GM21381 (cell line): ENCODE results near the gene CACNB2.
"Not testable (repeated sequence)": the region's sequence is repeated elsewhere in the genome, so short reads cannot be mapped to it uniquely, and the experiment has no call there.

Experiments
- ATAC-seq: cut with Tn5 transposase; IDR thresholded peaks from one replicate; pipeline ENCODE4 v1.9.1; 2021; ENCODE audit warnings: mild to moderate bottlenecking, moderate library complexity; ENCODE audit not compliant: unreplicated experiment

Gene CACNB2

GRCh38 chr10:18196806-18197550 lies 56.8 kb downstream of the CACNB2 start:
- no peak for ATAC-seq

DNA sequence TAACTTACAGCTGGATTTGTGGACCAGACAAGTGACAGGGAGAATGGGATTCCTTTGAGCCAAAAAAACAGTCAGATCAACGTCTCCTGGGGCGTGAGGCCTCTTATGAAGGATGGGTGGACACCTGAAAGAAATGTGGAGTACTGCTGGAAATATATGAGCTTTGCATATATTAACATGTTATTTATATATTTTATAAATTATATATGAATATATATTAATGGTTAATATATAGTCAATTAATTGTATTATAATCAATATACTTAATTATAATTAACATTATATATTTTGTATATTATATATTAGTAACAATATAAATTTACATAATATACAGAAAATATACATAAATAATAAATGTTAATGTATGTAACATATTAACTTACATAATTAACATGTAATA lies 57.5 kb downstream of the CACNB2 start:
- ATAC-seq = no peak

GRCh38 chr10:18201877-18202276 lies 61.7 kb downstream of the CACNB2 start:
- ATAC-seq = no peak

DNA sequence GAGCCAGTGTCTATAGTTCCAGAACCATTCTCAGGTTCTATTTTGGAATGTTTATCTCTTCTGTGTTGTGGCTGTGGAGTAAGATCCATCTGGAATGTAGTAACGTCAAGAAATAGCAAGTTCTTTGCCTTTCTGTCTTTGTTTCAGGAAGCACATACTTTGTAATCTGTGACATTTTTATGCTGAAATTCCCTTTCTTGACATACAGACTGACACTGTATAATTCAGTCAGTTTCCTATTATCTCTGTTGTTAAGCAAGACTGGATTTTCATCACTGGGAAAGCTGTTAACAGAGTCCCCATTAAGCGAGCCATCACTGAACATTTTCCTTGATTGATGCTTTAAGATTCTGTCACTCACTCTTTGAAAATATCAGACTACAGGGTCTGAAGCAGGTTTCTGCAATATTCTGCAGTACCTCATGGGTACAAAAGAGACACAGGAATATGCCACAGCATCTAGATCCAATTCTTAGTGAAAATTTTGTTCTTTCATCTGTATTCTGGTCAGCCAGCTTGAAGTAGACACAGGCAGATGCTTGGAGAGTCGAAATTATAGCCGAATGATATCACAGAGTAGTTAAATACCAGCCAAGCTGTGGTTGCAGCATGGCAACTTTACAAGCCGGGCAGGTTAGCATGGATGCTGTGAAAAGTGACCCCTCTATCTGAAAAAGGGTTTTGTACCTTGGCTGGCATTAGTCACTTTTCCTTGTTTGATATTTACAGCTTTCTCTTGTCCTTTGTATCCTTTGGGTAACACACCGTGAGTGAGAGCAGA lies 62.6 kb downstream of the CACNB2 start:
- no peak for ATAC-seq

- no peak for ATAC-seq
These were observed 63.2 kb downstream of the CACNB2 start for GRCh38 chr10:18203471-18203870.

GRCh38 chr10:18204039-18204835 lies 64.0 kb downstream of the CACNB2 start:
- ATAC-seq = no peak

- no peak for ATAC-seq
These were observed 65.0 kb downstream of the CACNB2 start for GRCh38 chr10:18205098-18205834.

DNA sequence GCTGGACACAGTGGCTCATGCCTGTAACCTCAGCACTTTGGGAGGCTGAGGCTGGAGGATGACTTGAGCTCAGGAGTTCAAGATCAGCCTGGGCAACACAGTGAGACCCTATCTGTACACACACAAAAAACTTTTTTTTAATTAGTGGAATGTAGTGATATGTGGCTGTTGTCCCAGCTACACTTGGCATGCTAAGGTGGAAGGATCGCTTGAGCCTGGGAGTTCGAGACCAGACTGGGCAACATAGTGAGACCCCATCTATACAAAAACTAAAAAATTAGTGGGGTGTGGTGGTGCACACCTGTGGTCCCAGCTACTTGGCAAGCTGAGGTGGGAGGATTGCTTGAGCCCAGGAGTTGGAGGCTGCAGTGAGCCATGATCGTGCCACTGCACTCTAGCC lies 68.0 kb downstream of the CACNB2 start:
- not testable (repeated sequence) for ATAC-seq

GRCh38 chr10:18209241-18209640 lies 69.0 kb downstream of the CACNB2 start:
- ATAC-seq = no peak

DNA sequence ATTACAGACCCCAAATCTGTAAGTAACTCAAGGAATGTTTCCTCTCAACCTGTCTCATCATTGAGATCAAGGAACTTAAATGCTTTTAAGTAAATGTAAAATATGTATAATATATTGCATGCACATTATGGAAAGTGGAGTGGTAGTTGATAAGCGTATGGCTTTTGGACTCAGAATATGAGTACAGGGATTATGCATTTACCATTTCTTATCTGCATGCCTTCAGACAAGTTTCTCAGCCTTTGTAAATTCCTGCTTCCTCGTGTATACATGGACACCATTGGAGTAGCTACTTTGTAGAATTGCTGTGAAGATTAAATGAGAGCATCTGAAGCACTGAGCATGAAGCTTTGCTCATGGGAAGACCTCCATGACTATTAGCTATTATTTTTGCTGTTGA lies 70.5 kb downstream of the CACNB2 start:
- ATAC-seq = no peak

GRCh38 chr10:18211862-18212261 lies 71.6 kb downstream of the CACNB2 start:
- no peak for ATAC-seq

DNA sequence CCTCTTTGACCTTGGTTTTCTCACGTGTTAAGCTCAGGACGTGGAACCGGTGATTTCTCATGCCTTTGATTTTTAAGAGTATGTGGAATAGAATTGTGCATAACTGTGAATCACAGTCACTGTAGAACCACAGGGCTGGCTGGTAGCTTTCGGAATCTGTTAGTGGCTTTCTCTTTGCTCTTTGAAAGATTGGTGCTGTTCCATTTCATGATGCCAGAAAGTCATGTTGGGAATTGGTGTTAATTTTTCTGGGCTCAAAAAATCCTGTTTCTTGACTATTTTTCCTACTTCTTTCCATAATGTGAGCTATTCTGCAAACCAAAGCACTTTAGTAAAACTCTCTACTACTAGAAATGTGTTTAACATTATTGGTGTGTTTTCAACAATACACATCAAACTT lies 73.0 kb downstream of the CACNB2 start:
- no peak for ATAC-seq

DNA sequence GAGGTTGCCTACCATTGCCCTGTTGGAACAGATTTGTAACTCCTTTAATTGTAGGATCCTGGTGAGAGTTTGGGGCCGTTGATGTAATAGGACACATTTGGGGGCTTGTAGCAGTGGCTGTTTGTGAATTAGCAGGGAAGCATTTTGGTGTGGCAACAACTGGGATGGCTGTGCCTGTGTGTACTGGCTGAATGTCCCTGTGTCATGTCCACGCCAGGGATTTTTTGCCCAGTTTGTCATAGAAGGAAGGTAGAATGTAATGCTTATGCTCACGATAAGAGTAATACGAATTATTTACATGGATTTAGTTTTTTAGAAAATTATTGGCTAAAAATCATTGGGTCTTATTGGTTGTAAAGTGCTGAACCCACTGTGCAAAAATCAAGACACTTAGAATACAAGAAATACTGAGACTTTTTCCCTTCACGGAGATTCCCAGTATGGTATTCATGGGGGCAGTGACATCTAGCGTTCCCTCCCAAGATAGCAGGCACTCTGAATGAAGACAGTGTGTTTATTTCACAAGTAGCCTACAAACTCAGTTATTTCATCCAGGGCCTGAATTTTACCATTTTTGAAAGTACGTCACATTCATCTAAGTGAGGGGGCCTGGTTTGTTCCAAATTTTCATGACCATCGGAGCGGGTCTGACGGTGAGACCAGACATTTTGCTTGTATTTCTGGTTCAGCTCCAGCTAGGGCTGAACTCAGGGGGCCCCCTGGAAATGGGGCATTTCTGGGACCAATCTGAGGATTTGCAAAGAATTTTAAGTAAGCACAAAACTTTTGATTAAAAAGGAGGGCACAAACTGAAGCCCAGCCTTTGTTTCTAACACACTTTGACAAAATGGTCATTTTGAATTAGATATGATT lies 74.7 kb downstream of the CACNB2 start:
- no peak for ATAC-seq

GRCh38 chr10:18216482-18216881 lies 76.3 kb downstream of the CACNB2 start:
- ATAC-seq = no peak

DNA sequence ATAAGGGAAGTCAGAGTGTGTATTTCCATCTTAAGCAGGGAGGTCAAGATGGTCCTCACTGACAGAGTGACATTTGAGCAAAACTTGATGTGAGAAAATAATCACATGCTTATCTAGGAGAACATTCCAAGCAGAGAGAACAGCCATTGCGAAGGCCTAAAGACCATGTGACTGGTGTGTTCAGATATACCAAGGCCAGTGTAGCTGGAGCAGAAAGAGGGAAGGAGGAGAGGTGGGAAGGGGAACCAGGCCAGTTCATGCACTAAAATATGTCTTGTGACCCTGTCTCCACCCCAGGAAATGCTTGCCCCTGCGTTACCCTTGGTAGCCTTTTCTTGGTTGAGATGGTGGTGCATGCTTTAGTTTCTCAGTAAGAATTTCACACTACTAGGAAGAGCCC lies 77.4 kb downstream of the CACNB2 start:
- no peak for ATAC-seq

DNA sequence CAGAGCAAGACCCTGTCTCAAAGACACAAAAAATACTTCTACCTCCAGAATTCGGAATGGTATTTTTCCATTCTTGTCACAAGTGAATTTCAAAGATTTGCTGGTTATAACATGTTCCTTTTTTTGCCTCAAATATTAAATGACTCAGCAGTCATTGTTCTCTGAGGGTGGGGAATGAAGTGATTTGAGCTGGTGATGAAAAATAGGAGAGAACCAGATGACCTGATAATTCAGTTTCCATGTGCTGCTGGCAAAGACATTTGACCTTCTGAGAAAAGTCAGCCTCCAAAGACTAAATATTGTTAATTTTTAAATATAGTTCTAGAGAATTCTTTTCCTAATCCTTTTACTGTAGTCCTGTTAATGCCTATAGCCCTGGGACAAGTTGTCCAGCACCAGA lies 78.9 kb downstream of the CACNB2 start:
- ATAC-seq = no peak

GRCh38 chr10:18221123-18221522 lies 80.9 kb downstream of the CACNB2 start:
- no peak for ATAC-seq

DNA sequence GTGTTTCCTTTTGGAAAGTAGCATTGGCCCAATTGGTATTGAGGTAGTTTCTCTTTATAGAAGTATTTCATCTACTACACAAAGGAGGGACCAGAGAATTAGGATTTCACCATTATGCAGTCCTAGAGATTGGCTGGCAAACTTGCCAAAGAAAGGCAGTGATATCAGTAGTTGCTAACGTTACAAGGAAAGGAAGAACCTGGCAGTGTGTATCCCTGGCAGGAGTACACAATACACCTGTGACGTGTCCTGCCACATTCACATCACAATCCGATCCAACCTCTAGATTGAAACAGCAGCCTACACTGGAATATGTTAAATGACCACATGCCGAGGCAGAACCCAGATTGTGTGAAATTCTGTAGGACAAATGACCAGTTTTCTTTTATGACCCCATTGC lies 81.7 kb downstream of the CACNB2 start:
- no peak for ATAC-seq

- ATAC-seq = no peak
These were observed 82.6 kb downstream of the CACNB2 start for GRCh38 chr10:18222866-18223265.

DNA sequence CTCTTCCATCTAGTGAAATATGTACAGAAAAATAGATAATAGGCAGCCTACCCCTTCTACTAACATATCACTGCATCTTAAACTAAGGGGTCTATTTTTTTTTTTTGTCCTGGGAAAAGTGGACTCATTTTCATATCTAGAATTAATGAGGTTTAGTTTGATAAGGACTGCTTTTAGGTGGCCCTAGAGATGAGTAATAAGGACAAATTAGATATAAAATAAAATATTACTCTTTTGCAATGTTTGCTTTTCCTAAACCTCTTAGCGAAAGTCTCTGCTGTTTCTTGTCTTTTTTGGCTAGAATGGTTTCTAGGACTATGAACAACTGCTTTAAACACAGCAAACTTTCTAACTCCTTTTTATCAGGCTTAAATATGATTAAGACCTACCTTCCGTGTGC lies 83.7 kb downstream of the CACNB2 start:
- no peak for ATAC-seq
